HG03103 (cell line): Measurements from ENCODE around the gene MYO1G.
"Not testable (repeated sequence)": the region's sequence is repeated elsewhere in the genome, so short reads cannot be mapped to it uniquely, and the experiment has no call there.

Experiments used
- ATAC-seq: cut with Tn5 transposase; IDR thresholded peaks from one replicate; pipeline ENCODE4 v1.9.1; 2021; ENCODE audit warnings: low read depth; ENCODE audit not compliant: unreplicated experiment

Gene MYO1G

GRCh38 chr7:44999245-45000092 is 20.7 kb upstream of the MYO1G start:
- peak; percentile 75 for ATAC-seq

GRCh38 chr7:44998153-44998871 is 19.5 kb upstream of the MYO1G start:
- no peak for ATAC-seq

- no peak for ATAC-seq
These were observed 17.0 kb upstream of the MYO1G start for GRCh38 chr7:44995555-44996493.

GRCh38 chr7:44994877-44995554 is 16.2 kb upstream of the MYO1G start:
- ATAC-seq, result no peak

- not testable (repeated sequence) for ATAC-seq
These were observed 13.4 kb upstream of the MYO1G start for GRCh38 chr7:44992004-44992795.

- no peak for ATAC-seq
These were observed 11.6 kb upstream of the MYO1G start for GRCh38 chr7:44990109-44991023.

- ATAC-seq, result no peak
These were observed 10.3 kb upstream of the MYO1G start for GRCh38 chr7:44989132-44989531.

- no peak for ATAC-seq
These were observed 9.9 kb upstream of the MYO1G start for GRCh38 chr7:44988701-44989100.

GRCh38 chr7:44987996-44988395 is 9.2 kb upstream of the MYO1G start:
- ATAC-seq, result no peak

- ATAC-seq, result no peak
These were observed 8.6 kb upstream of the MYO1G start for GRCh38 chr7:44987457-44987856.

- ATAC-seq, result peak; percentile 91
These were observed 7.6 kb upstream of the MYO1G start for GRCh38 chr7:44986218-44987053.

GRCh38 chr7:44985900-44986217 is 7.0 kb upstream of the MYO1G start:
- ATAC-seq, result no peak

- ATAC-seq, result no peak
These were observed 6.3 kb upstream of the MYO1G start for GRCh38 chr7:44985033-44985695.

- ATAC-seq, result no peak
These were observed 5.6 kb upstream of the MYO1G start for GRCh38 chr7:44984478-44984758.

- no peak for ATAC-seq
These were observed 5.1 kb upstream of the MYO1G start for GRCh38 chr7:44983742-44984477.

GRCh38 chr7:44982970-44983369 is 4.2 kb upstream of the MYO1G start:
- ATAC-seq, result no peak

- no peak for ATAC-seq
These were observed 3.7 kb upstream of the MYO1G start for GRCh38 chr7:44982535-44982923.
